Fibroblast of pulmonary artery (primary cell): Measurements from ENCODE around the gene KMT2B.

Experiments
- DNase-seq: peaks from one replicate; pipeline ENCODE4 v3.0.0-alpha.2; 2010; ENCODE audit warnings: low read depth
- H3K4me3 ChIP-seq: replicated peaks from 2 replicates; pipeline ENCODE4 v1.5.1; 2011; ENCODE audit warnings: low read depth, mild to moderate bottlenecking, control low read depth, low read length, moderate library complexity
- CTCF ChIP-seq: IDR thresholded peaks from 2 replicates; pipeline ENCODE4 v1.5.1; 2011; ENCODE audit warnings: mild to moderate bottlenecking, control low read depth, low read length, inconsistent platforms; ENCODE audit errors: missing control alignments

Gene KMT2B

GRCh38 chr19:35731779-35732405 is 14.1 kb downstream of the KMT2B start:
- DNase-seq: no peak
- no peak overlapping the region for H3K4me3 ChIP-seq
- TF ChIP-seq CTCF: no peak

- no peak for DNase-seq
- TF ChIP-seq CTCF: no peak
Observed at GRCh38 chr19:35732540-35733179, 14.9 kb downstream of the KMT2B start.

GRCh38 chr19:35733180-35734125 is 15.7 kb downstream of the KMT2B start:
- no peak overlapping the region for H3K4me3 ChIP-seq
- TF ChIP-seq CTCF: no peak
- DNase-seq: no peak

More at GRCh38 chr19:35732540-35733179, 14.9 kb downstream of the KMT2B start:
- H3K4me3 ChIP-seq: no peak overlapping the region

- no peak for DNase-seq
- no peak overlapping the region for H3K4me3 ChIP-seq
- no peak for TF ChIP-seq CTCF
Observed at GRCh38 chr19:35734273-35734672, 16.5 kb downstream of the KMT2B start.

GRCh38 chr19:35734889-35735288 is 17.1 kb downstream of the KMT2B start:
- no peak overlapping the region for H3K4me3 ChIP-seq
- DNase-seq: no peak
- no peak for TF ChIP-seq CTCF

- no peak overlapping the region for H3K4me3 ChIP-seq
- no peak for TF ChIP-seq CTCF
- no peak for DNase-seq
Observed at GRCh38 chr19:35736913-35737886, 19.4 kb downstream of the KMT2B start.
